Measurements from ENCODE around the gene GPR179. TPM values are rescaled to one million over a fixed set of nuclear protein-coding genes. Genes with fewer than 3 reads are reported as not detected.

GPR179 gene
- polyA plus RNA-seq, 1 donor (not counting 4 experiments of a cell fraction or from before 2014, with no cell fraction given), result 0.01 TPM

DNA sequence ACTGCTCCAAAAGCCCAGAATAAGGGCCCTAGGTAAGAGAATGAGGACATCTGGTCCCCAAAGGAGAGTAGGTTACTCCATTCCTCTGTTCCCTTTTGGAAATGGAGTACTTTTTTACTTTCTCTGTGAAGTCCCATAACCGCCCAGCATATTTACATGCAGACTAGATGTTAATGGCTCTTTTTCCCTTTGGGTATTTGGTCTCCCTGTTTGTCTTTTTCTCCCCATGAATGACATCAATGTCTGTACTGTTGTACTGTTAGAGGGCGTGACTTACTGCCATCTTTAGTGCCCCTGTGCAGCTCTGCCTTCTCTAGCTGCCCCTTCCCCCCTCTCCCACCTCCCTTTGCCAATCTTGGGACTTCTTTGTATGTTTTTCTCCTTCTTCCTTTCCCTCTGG, 19.0 kb downstream of the GPR179 start:
- FAIRE-seq, result no peak
- no peak for TF ChIP-seq EZH2 (IDR thresholded peaks at IDR 0.05; ENCODE audit: low read length)
- TF ChIP-seq, protein P1, sequence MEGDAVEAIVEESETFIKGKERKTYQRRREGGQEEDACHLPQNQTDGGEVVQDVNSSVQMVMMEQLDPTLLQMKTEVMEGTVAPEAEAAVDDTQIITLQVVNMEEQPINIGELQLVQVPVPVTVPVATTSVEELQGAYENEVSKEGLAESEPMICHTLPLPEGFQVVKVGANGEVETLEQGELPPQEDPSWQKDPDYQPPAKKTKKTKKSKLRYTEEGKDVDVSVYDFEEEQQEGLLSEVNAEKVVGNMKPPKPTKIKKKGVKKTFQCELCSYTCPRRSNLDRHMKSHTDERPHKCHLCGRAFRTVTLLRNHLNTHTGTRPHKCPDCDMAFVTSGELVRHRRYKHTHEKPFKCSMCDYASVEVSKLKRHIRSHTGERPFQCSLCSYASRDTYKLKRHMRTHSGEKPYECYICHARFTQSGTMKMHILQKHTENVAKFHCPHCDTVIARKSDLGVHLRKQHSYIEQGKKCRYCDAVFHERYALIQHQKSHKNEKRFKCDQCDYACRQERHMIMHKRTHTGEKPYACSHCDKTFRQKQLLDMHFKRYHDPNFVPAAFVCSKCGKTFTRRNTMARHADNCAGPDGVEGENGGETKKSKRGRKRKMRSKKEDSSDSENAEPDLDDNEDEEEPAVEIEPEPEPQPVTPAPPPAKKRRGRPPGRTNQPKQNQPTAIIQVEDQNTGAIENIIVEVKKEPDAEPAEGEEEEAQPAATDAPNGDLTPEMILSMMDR (optimal IDR thresholded peaks at IDR 0.05 in 1 of 3, IDR thresholded peaks at IDR 0.05 in 1 of 3, conservative IDR thresholded peaks at IDR 0.05 in 1 of 3; ENCODE audit: extremely low read depth in 1 of 3, insufficient read depth in 2 of 3, low read length in 3 of 3), result no peak

DNA sequence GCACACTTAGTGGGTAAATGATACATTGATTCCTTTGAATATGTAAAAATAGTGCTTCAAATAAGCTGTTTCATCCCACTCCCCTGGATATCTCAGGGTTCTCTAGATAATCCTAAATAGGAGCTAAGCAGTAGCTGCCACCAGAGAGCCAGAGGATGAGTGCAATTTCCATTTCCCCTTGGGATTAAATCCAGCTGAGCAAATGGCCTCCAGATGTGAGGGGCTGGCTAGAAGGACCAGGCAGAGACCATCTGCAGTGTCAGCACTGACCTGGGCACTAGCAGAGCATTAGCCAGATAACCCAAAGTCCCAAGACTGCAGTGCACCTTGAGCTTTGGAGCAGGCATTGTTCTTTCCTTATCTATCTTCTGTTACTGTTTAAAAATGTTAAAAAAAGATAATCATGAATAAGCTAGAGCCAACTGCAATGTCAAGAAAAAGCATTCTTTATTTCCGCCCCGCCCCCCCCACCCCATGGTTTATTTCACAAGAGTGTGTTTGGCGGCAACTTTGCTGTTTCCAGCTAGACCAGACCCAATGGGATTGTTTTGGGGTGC, 19.5 kb downstream of the GPR179 start:
- Histone ChIP-seq H3K9ac (ENCODE audit: control insufficient read depth, extremely low read depth, insufficient read depth, low read length) (no peak overlapping the region), H3K4me1 (ENCODE audit: control insufficient read depth, extremely low read depth, insufficient read depth, low read length) (peaks cover 10% of the 10 kb centered on the region), H3K9me3 (ENCODE audit: control insufficient read depth, low read depth, low read length) (no peaks in the 10 kb centered on the region), H3K27me3 (ENCODE audit: control insufficient read depth, extremely low read depth, insufficient read depth, low read length) (no peaks in the 10 kb centered on the region), H3K4me3 (ENCODE audit: control insufficient read depth in 2 of 3, extremely low read depth in 1 of 3, insufficient read depth in 2 of 3, low read depth in 1 of 3, low read length in 3 of 3) (no peak overlapping the region), H3K79me2 (ENCODE audit: control insufficient read depth, insufficient read depth, low read length) (no peaks in the 10 kb centered on the region), H3K36me3 (ENCODE audit: control insufficient read depth in 2 of 2, extremely low read depth in 1 of 2, insufficient read depth in 2 of 2, low read length in 2 of 2) (peaks cover 9 to 12% of the 10 kb centered on the region in 2 experiments), H2AFZ (ENCODE audit: control insufficient read depth, low read length) (no peak overlapping the region), H4K20me1 (ENCODE audit: control insufficient read depth, extremely low read depth, insufficient read depth, low read length) (no peaks in the 10 kb centered on the region), H3K4me2 (ENCODE audit: control insufficient read depth, extremely low read depth, insufficient read depth, low read depth, low read length) (no peak overlapping the region), H3K27ac (ENCODE audit: control insufficient read depth, insufficient read depth, low read length) (no peak overlapping the region), H3K9me1 (ENCODE audit: control insufficient read depth, extremely low read depth, insufficient read depth, low read length) (no peaks in the 10 kb centered on the region)
- TF ChIP-seq EZH2 (IDR thresholded peaks at IDR 0.05; ENCODE audit: low read length), result no peak
- TF ChIP-seq, protein P1 (optimal IDR thresholded peaks at IDR 0.05 in 1 of 3, IDR thresholded peaks at IDR 0.05 in 1 of 3, conservative IDR thresholded peaks at IDR 0.05 in 1 of 3; ENCODE audit: extremely low read depth in 1 of 3, insufficient read depth in 2 of 3, low read length in 3 of 3), result no peak
- dilution Hi-C loops (cut with MboI; ENCODE audit: extremely low pct_ligation_motif_present, low sequenced_read_pairs), result no loop called here
- DNase-seq (ENCODE audit: low read depth, low spot score) (no peak), FAIRE-seq (no peak)

More for the DNA sequence above, 19.0 kb downstream of the GPR179 start:
- Histone ChIP-seq H3K4me3 (ENCODE audit: control insufficient read depth in 2 of 3, extremely low read depth in 1 of 3, insufficient read depth in 2 of 3, low read depth in 1 of 3, low read length in 3 of 3) (no peak overlapping the region), H3K79me2 (ENCODE audit: control insufficient read depth, insufficient read depth, low read length) (no peaks in the 10 kb centered on the region), H3K27me3 (ENCODE audit: control insufficient read depth, extremely low read depth, insufficient read depth, low read length) (no peaks in the 10 kb centered on the region), H3K27ac (ENCODE audit: control insufficient read depth, insufficient read depth, low read length) (no peak overlapping the region), H4K20me1 (ENCODE audit: control insufficient read depth, extremely low read depth, insufficient read depth, low read length) (no peaks in the 10 kb centered on the region), H3K9me1 (ENCODE audit: control insufficient read depth, extremely low read depth, insufficient read depth, low read length) (no peaks in the 10 kb centered on the region), H3K36me3 (ENCODE audit: control insufficient read depth in 2 of 2, extremely low read depth in 1 of 2, insufficient read depth in 2 of 2, low read length in 2 of 2) (peaks cover 6 to 12% of the 10 kb centered on the region in 2 experiments), H3K9me3 (ENCODE audit: control insufficient read depth, low read depth, low read length) (no peaks in the 10 kb centered on the region), H3K9ac (ENCODE audit: control insufficient read depth, extremely low read depth, insufficient read depth, low read length) (no peak overlapping the region), H2AFZ (ENCODE audit: control insufficient read depth, low read length) (no peak overlapping the region), H3K4me2 (ENCODE audit: control insufficient read depth, extremely low read depth, insufficient read depth, low read depth, low read length) (no peak overlapping the region), H3K4me1 (ENCODE audit: control insufficient read depth, extremely low read depth, insufficient read depth, low read length) (peaks cover 10% of the 10 kb centered on the region)
- no peak for DNase-seq (ENCODE audit: low read depth, low spot score)
- dilution Hi-C loops (cut with MboI; ENCODE audit: extremely low pct_ligation_motif_present, low sequenced_read_pairs), result no loop called here
